NT2/D1 (cell line): ENCODE results near the gene RBMS1.

Source experiments
- DNase-seq: peaks from one replicate; pipeline ENCODE4 v3.0.0-alpha.2; 2011; ENCODE audit warnings: low read depth, low spot score
- H3K27me3 ChIP-seq: 2 replicates; pipeline ENCODE4 v1.6.0; 2011; ENCODE audit warnings: mild to moderate bottlenecking; ENCODE audit not compliant: insufficient read length, insufficient read depth
- H3K36me3 ChIP-seq: 2 replicates; pipeline ENCODE4 v1.6.1; 2011; ENCODE audit warnings: mild to moderate bottlenecking, low read length, mixed read lengths; ENCODE audit not compliant: insufficient read depth, insufficient read length
- H3K4me1 ChIP-seq: 2 replicates; pipeline ENCODE4 v1.5.1; 2011; ENCODE audit not compliant: insufficient read depth, insufficient read length
- H3K4me3 ChIP-seq: 2 replicates; pipeline ENCODE4 v1.5.1; 2011; ENCODE audit warnings: low read depth; ENCODE audit not compliant: insufficient read length
- H3K9ac ChIP-seq: 2 replicates; pipeline ENCODE4 v1.6.0; 2011; ENCODE audit warnings: low read depth; ENCODE audit not compliant: insufficient read length
- H3K9me3 ChIP-seq: 2 replicates; pipeline ENCODE4 v1.5.1; 2011; ENCODE audit warnings: mild to moderate bottlenecking, low read length; ENCODE audit not compliant: insufficient read depth
- SUZ12 ChIP-seq: IDR thresholded peaks from 2 replicates; pipeline ENCODE4 v1.6.1; 2011; ENCODE audit not compliant: insufficient read length, insufficient read depth; ENCODE audit errors: extremely low read depth
- YY1 ChIP-seq: IDR thresholded peaks from 2 replicates; pipeline ENCODE4 v1.6.1; 2011; ENCODE audit not compliant: insufficient read length, insufficient read depth
- ZNF274 ChIP-seq: IDR thresholded peaks from 2 replicates; pipeline ENCODE4 v1.6.1; 2011; ENCODE audit warnings: mild to moderate bottlenecking, low read depth, low read length

Gene RBMS1, protein sequence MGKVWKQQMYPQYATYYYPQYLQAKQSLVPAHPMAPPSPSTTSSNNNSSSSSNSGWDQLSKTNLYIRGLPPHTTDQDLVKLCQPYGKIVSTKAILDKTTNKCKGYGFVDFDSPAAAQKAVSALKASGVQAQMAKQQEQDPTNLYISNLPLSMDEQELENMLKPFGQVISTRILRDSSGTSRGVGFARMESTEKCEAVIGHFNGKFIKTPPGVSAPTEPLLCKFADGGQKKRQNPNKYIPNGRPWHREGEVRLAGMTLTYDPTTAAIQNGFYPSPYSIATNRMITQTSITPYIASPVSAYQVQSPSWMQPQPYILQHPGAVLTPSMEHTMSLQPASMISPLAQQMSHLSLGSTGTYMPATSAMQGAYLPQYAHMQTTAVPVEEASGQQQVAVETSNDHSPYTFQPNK

DNA sequence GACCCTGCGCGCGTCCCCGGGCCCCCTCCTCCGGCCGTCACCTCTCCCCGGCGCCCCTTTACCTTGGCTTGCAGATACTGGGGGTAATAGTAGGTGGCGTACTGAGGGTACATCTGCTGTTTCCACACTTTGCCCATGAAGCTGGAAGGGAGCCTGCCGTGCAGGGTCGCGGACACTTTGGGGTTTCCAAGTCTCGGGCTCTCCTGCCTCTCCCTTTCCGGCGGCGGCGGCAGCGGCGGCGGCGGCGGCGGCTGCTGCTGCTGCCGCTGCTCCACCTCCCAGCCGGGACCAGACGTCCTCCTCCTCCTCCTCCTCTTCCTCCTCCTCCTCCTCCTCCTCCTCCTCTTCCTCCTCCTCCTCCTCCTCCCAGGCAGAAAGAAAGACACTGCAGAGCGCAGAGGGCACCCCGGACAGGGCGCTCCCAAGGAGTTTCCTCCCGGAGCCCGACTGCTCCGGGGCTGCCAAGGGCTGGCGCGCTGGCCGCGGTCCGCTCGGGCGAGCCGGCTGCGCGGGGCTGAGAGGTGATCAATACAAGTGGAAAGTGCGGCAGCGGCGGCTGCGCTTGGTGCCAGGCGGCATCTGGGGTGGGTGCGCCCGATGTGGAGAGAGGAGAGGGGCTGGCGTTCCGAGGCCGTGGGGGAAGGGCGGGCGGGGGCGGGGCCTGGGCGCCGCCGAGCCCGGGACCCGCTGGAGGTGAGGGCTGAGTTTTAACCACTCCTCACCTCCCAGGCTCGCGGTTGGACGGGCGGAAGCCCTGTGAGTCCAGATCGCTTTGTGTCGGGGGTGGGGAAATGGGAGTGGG lies at the start of gene RBMS1:
RBMS1 (minus strand) TSS at position 581 of the 802 bp plus-strand sequence; CDS start at position 137, 444 bp downstream.
- DNase-seq, result peak; percentile 47
- Histone ChIP-seq H3K4me1 (no peaks in the 10 kb centered on the region), H3K27me3 (no peaks in the 10 kb centered on the region), H3K9ac (peak within 1 kb of the TSS; percentile 80), H3K36me3 (no peaks in the 10 kb centered on the region), H3K9me3 (no peaks in the 10 kb centered on the region), H3K4me3 (peak within 1 kb of the TSS; percentile 80)
- TF ChIP-seq ZNF274 (no peak), YY1 (no peak), SUZ12 (no peak)

DNA sequence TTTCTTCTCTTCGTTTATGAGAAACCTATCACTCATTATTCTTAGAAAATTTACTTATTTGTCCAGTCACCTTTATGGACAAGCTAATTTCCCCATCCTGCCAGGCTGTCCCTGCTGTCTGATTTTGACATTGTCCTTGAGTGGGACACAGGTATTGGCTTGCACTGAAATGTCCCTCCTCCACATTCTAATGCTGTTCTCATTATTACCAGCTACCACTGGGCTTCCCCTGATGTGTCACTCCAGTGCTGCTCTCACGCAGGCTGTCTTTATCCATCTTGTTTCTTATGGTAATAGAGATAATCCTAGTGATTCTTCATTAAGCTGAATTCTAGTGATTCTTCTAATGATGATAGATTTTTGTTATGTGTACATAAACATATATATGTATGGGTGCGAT lies 48.1 kb upstream of the RBMS1 start:
- TF ChIP-seq SUZ12, result no peak
- no peak for TF ChIP-seq ZNF274
- TF ChIP-seq YY1, result no peak
- Histone ChIP-seq H3K4me3 (no peak overlapping the region), H3K4me1 (no peaks in the 10 kb centered on the region)

DNA sequence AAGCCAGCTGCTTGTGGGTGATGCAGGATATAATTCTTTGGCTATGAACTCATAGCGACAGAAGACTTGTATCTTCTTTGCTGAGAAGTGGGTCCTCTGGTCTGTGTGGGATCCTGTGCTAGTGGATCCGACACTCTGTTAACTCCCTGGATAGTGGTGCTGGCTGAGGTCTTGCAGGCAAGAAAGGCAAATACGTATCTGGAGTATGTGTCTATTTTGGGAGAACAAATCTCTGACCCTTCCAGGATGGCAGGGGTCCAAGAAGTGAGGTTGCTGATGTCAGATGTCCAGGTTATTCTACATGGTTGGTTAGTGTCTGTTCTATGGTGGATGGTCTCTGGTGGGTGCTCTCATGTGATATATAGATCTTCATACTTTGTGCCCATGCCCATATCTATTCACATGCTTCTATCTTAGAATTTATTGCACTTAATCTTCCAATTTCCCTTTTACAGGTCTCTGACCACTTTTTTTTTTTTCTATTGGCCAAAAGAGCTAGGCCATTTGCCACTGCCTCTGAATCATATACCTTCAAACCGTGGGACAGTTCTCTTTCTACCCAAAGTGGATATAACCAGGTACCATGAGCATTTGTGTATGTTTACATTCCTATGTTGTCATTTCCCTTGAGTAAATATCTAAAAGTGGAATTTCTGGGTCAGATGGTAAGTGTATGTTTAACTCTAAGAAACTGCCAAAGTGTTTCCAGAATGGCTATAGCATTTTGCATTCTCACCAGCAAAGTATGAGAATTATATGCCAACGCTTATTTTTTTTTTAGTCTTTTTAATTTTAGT lies 45.1 kb upstream of the RBMS1 start:
- H3K36me3 ChIP-seq, result no peaks in the 10 kb centered on the region
- H3K27me3 ChIP-seq, result no peaks in the 10 kb centered on the region
- H3K9me3 ChIP-seq, result no peaks in the 10 kb centered on the region
- no peak overlapping the region for H3K9ac ChIP-seq
- TF ChIP-seq ZNF274 (no peak), YY1 (no peak), SUZ12 (no peak)
- no peaks in the 10 kb centered on the region for H3K4me1 ChIP-seq
- H3K4me3 ChIP-seq, result no peak overlapping the region
- DNase-seq, result no peak

More for the DNA sequence above, 48.1 kb upstream of the RBMS1 start:
- Histone ChIP-seq H3K9me3 (no peaks in the 10 kb centered on the region), H3K9ac (no peak overlapping the region), H3K27me3 (no peaks in the 10 kb centered on the region), H3K36me3 (no peaks in the 10 kb centered on the region)
- DNase-seq, result no peak

GRCh38 chr2:160538115-160538514 lies 44.5 kb upstream of the RBMS1 start:
- Histone ChIP-seq H3K4me1 (no peaks in the 10 kb centered on the region), H3K36me3 (no peaks in the 10 kb centered on the region), H3K4me3 (no peak overlapping the region), H3K27me3 (no peaks in the 10 kb centered on the region), H3K9me3 (no peaks in the 10 kb centered on the region), H3K9ac (no peak overlapping the region)
- DNase-seq, result no peak
- TF ChIP-seq SUZ12 (no peak), YY1 (no peak), ZNF274 (no peak)

DNA sequence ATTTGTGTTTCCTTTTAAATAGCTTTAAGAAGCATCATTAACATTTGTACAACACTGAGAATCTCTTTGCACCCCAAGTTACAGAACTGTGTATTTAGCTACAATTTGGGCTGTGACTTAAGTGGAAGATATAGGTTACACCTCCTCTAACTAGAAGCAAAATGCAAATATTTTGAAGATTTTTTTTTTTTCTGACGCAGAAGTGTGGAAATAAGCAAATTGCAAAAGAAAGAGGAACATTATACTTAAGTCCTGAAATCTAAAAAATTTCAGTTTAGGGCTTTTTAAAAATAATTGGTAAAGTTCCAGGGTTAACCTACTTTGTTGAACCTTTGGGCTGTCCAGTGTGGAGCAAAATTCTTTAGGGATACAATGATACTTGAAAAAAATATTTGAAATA lies 41.4 kb upstream of the RBMS1 start:
- no peak for DNase-seq
- Histone ChIP-seq H3K27me3 (no peaks in the 10 kb centered on the region), H3K9ac (no peak overlapping the region), H3K4me1 (no peaks in the 10 kb centered on the region), H3K9me3 (no peaks in the 10 kb centered on the region), H3K36me3 (no peaks in the 10 kb centered on the region), H3K4me3 (no peak overlapping the region)
- TF ChIP-seq ZNF274, result no peak
- TF ChIP-seq YY1, result no peak
- no peak for TF ChIP-seq SUZ12

GRCh38 chr2:160534249-160534648 lies 40.6 kb upstream of the RBMS1 start:
- no peaks in the 10 kb centered on the region for H3K36me3 ChIP-seq
- no peaks in the 10 kb centered on the region for H3K4me1 ChIP-seq
- no peak for TF ChIP-seq ZNF274
- TF ChIP-seq YY1, result no peak
- no peak for TF ChIP-seq SUZ12
- H3K9ac ChIP-seq, result no peak overlapping the region
- no peaks in the 10 kb centered on the region for H3K27me3 ChIP-seq
- H3K4me3 ChIP-seq, result no peak overlapping the region
- H3K9me3 ChIP-seq, result no peaks in the 10 kb centered on the region
- DNase-seq, result no peak
